ENCODE data around the gene ENPP6. TPM values are rescaled to one million over a fixed set of nuclear protein-coding genes. Genes with fewer than 3 reads are reported as not detected.

The ENPP6 gene
- total RNA-seq, 1 donor from 2014 or later = not detected

DNA sequence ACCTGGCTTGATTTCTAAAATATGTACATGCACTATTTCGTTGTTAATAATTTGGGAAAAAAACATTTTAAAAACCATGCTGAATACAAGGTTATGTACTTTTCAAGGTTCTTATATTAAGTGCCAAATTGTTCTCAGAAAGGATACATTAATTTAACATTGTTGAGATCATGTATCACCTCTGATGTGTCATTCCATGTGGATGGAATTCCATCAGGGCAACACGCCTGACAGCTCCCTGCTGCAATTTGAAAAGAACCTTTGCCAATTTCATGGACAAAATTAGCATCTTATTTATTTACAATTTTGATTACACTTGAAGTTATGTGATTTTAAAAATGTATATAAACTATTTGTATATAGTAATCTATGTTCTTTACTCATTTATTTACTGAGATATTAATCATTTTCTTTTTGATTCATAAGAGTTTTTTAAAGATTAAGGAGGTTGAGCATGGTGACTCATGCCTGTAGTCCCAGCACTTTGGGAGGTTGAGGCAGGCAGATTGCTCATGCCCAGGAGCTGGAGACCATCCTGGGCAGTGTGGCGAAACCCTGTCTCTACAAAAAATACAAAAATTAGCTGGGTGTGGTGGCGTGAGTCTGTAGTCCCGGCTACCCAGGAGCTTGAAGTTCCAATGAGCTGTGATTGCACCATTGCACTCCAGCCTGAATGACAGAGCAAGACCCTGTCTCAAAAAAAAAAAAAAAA, 142.8 kb downstream of the ENPP6 start:
- H3K36me3 Mint-ChIP-seq (ENCODE audit: unreplicated experiment) = no peaks in the 10 kb centered on the region
- no peak overlapping the region for H3K4me3 Mint-ChIP-seq (ENCODE audit: unreplicated experiment)
- H3K27me3 Mint-ChIP-seq (ENCODE audit: unreplicated experiment) = no peaks in the 10 kb centered on the region
- no peaks in the 10 kb centered on the region for H3K4me1 Mint-ChIP-seq (ENCODE audit: unreplicated experiment)
- no peak overlapping the region for H3K27ac Mint-ChIP-seq (ENCODE audit: unreplicated experiment)
- DNase-seq (ENCODE audit: extremely low spot score, unreplicated experiment) = no peak
- H3K9me3 Mint-ChIP-seq (ENCODE audit: unreplicated experiment) = peaks cover 14% of the 10 kb centered on the region
- TF ChIP-seq, protein P1, sequence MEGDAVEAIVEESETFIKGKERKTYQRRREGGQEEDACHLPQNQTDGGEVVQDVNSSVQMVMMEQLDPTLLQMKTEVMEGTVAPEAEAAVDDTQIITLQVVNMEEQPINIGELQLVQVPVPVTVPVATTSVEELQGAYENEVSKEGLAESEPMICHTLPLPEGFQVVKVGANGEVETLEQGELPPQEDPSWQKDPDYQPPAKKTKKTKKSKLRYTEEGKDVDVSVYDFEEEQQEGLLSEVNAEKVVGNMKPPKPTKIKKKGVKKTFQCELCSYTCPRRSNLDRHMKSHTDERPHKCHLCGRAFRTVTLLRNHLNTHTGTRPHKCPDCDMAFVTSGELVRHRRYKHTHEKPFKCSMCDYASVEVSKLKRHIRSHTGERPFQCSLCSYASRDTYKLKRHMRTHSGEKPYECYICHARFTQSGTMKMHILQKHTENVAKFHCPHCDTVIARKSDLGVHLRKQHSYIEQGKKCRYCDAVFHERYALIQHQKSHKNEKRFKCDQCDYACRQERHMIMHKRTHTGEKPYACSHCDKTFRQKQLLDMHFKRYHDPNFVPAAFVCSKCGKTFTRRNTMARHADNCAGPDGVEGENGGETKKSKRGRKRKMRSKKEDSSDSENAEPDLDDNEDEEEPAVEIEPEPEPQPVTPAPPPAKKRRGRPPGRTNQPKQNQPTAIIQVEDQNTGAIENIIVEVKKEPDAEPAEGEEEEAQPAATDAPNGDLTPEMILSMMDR (IDR thresholded peaks at IDR 0.05) = no peak

DNA sequence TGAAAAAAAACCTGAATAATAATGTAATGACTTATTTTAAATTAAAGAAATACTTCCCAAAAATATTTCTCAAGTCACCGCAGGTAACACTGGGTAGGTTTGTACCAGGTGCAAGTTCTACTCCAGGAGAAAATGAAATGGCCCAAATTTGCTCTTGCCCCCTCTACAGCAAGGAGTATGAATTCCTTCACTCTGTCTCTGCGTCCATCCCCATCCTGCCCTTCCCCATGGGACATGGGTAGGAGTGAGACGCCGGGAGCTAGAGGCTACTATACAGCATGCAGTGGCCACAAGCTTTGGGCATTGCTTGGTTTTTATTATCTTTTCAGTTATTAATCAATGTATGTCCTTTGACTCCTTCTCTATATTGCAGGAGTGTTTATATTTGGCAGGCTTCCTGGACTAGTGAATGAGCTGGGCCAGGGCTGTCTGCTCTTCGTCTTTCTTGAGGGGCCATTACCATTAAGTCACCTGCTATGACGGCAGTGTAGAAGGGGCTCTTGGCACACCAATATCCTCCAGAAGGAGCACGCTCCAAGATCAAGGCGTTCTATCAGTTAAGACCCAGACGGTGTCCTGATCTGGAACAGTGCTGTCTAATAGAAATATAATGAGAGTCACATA, 149.6 kb downstream of the ENPP6 start:
- H3K9me3 Mint-ChIP-seq (ENCODE audit: unreplicated experiment) = peaks cover 3% of the 10 kb centered on the region
- H3K36me3 Mint-ChIP-seq (ENCODE audit: unreplicated experiment) = no peaks in the 10 kb centered on the region
- H3K4me1 Mint-ChIP-seq (ENCODE audit: unreplicated experiment) = no peaks in the 10 kb centered on the region
- H3K27ac Mint-ChIP-seq (ENCODE audit: unreplicated experiment) = no peak overlapping the region
- DNase-seq (ENCODE audit: extremely low spot score, unreplicated experiment) = no peak
- TF ChIP-seq, protein P1 (IDR thresholded peaks at IDR 0.05) = no peak
- H3K4me3 Mint-ChIP-seq (ENCODE audit: unreplicated experiment) = no peak overlapping the region
- no peaks in the 10 kb centered on the region for H3K27me3 Mint-ChIP-seq (ENCODE audit: unreplicated experiment)

DNA sequence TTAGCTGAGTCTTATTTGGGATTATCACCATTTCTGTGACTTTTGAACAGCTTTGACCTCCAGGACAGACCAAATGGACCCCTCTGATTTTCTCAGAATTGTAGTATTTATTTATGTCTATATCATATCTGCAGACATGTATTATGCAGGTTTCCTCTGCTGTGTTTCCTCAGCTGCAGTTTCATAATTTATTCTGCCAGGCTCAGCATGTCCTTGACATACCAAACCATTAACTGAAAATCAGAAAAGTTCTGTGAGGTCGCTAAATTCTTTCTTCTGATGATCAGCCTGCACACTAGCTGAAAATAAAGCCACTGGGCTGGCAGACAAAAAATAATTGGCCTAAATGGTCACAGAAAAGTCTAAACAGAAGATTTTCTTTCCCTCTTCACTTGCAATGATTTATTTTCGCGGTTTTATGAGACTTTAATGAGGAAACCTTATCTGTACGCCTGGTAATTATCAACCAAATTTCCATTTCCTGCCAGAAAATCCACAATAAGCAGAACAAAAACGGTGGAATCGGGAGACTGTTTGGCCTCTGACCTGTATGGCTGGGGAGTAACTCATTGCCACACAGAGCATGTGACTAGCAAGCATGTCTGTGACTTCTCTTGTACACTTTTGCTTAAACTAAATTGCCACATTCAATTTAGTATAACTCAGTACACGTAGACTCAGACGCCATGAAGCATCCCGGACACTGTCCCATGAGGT, 150.9 kb downstream of the ENPP6 start:
- H3K36me3 Mint-ChIP-seq (ENCODE audit: unreplicated experiment) = no peaks in the 10 kb centered on the region
- no peaks in the 10 kb centered on the region for H3K9me3 Mint-ChIP-seq (ENCODE audit: unreplicated experiment)
- H3K4me3 Mint-ChIP-seq (ENCODE audit: unreplicated experiment) = no peak overlapping the region
- no peak overlapping the region for H3K27ac Mint-ChIP-seq (ENCODE audit: unreplicated experiment)
- H3K27me3 Mint-ChIP-seq (ENCODE audit: unreplicated experiment) = no peaks in the 10 kb centered on the region
- no peak for DNase-seq (ENCODE audit: extremely low spot score, unreplicated experiment)
- TF ChIP-seq, protein P1 (IDR thresholded peaks at IDR 0.05) = no peak
- no peaks in the 10 kb centered on the region for H3K4me1 Mint-ChIP-seq (ENCODE audit: unreplicated experiment)

DNA sequence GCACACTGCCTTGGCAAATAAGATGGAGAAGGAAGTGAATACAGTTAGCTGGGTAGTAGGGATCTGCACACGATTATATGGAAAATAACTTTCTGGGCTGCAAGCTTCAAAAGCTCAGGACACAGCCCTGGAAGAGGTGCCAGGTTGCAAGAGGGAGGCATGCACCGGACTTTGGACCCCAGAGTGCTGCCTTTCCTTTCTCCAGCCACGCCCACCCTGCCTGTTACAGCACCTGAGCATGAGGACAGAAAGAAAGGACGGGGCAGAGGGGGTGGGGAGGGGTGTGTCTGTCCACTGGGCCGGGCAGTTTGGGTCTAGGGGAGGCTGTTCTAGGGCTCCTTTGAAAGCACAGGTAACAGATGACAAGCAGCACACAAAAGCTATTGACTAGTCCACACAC, 152.8 kb downstream of the ENPP6 start:
- Mint-ChIP-seq H3K27ac (ENCODE audit: unreplicated experiment) (no peak overlapping the region), H3K9me3 (ENCODE audit: unreplicated experiment) (no peaks in the 10 kb centered on the region), H3K4me1 (ENCODE audit: unreplicated experiment) (no peaks in the 10 kb centered on the region), H3K27me3 (ENCODE audit: unreplicated experiment) (no peaks in the 10 kb centered on the region), H3K36me3 (ENCODE audit: unreplicated experiment) (no peaks in the 10 kb centered on the region), H3K4me3 (ENCODE audit: unreplicated experiment) (no peak overlapping the region)
- TF ChIP-seq, protein P1 (IDR thresholded peaks at IDR 0.05) = no peak
- no peak for DNase-seq (ENCODE audit: extremely low spot score, unreplicated experiment)

DNA sequence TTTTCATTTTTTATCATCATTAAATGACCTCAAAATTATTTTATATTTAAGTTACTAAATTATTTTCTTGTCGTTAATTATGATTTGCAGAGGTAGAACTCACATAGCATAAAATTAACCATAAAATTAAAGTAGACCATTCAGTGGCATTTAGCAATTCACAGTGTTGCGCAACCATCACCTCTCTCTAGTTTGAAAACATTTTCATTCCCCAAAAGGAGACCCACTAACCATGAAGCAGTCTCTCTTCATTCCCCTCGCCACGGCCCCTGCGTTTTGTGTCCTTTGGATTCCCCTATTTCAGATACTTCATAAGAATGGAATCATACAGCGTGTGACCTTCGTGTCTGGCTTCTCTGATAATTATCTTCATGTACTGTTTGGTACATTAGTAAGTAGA, 154.9 kb downstream of the ENPP6 start:
- Mint-ChIP-seq H3K9me3 (ENCODE audit: unreplicated experiment) (no peaks in the 10 kb centered on the region), H3K27ac (ENCODE audit: unreplicated experiment) (no peak overlapping the region), H3K4me1 (ENCODE audit: unreplicated experiment) (no peaks in the 10 kb centered on the region), H3K36me3 (ENCODE audit: unreplicated experiment) (no peaks in the 10 kb centered on the region), H3K4me3 (ENCODE audit: unreplicated experiment) (no peak overlapping the region), H3K27me3 (ENCODE audit: unreplicated experiment) (no peaks in the 10 kb centered on the region)
- TF ChIP-seq, protein P1 (IDR thresholded peaks at IDR 0.05) = no peak
- no peak for DNase-seq (ENCODE audit: extremely low spot score, unreplicated experiment)

All from osteocyte (in vitro differentiated cells).